DMS114 treated with DMSO at 0.1 percent for 48 hours (cell line): Measurements from ENCODE around the gene SPAG8.

Source experiments
- DNase-seq: peaks from one replicate; lab custom pipeline; 2025; ENCODE audit not compliant: unreplicated experiment; lab: John Stamatoyannopoulos, UW

Gene SPAG8

GRCh38 chr9:35812025-35812602 is at the start of gene SPAG8:
Gene SPAG8 (minus strand): TSS chr9:35812262. CDS start chr9:35812147, 115 bp downstream.
- peak; percentile 85 for DNase-seq

GRCh38 chr9:35861161-35861897 is 49.3 kb upstream of the SPAG8 start:
- no peak for DNase-seq

- no peak for DNase-seq
Measured at GRCh38 chr9:35859990-35860339, 47.9 kb upstream of the SPAG8 start.

- DNase-seq: no peak
Measured at GRCh38 chr9:35859310-35859989, 47.4 kb upstream of the SPAG8 start.

GRCh38 chr9:35858458-35858857 is 46.4 kb upstream of the SPAG8 start:
- no peak for DNase-seq

GRCh38 chr9:35856882-35857281 is 44.8 kb upstream of the SPAG8 start:
- DNase-seq: no peak

GRCh38 chr9:35856206-35856605 is 44.1 kb upstream of the SPAG8 start:
- no peak for DNase-seq

GRCh38 chr9:35854091-35854762 is 42.2 kb upstream of the SPAG8 start:
- no peak for DNase-seq

GRCh38 chr9:35852876-35853865 is 41.1 kb upstream of the SPAG8 start:
- no peak for DNase-seq

GRCh38 chr9:35852267-35852815 is 40.3 kb upstream of the SPAG8 start:
- no peak for DNase-seq

- no peak for DNase-seq
Measured at GRCh38 chr9:35847792-35848572, 35.9 kb upstream of the SPAG8 start.

GRCh38 chr9:35845824-35846771 is 34.0 kb upstream of the SPAG8 start:
- DNase-seq: no peak

GRCh38 chr9:35844628-35845270 is 32.7 kb upstream of the SPAG8 start:
- DNase-seq: no peak

- no peak for DNase-seq
Measured at GRCh38 chr9:35842795-35843194, 30.7 kb upstream of the SPAG8 start.

- no peak for DNase-seq
Measured at GRCh38 chr9:35842020-35842745, 30.1 kb upstream of the SPAG8 start.

GRCh38 chr9:35841645-35841900 is 29.5 kb upstream of the SPAG8 start:
- DNase-seq: no peak

GRCh38 chr9:35840881-35841644 is 29.0 kb upstream of the SPAG8 start:
- DNase-seq: no peak
